HCT116 (cell line): ENCODE measurements around the gene TMEM117.

Experiments
- ZNF274 ChIP-seq: fragments of 200-500 bp; sonication (Bioruptor generic); IDR thresholded peaks from 2 replicates; pipeline ENCODE4 v1.6.1; 2014; ENCODE audit warnings: mild to moderate bottlenecking, low read depth, low read length, inconsistent platforms
- TF ChIP-seq, protein P1 (sequence below), 3 experiments: fragments of 200-600 bp in 1 of 3; sonication (generic) in 1 of 3; IDR thresholded peaks in 2 of 3; conservative IDR thresholded peaks in 1 of 3; 2 replicates each; pipeline ENCODE4 v1.5.1; 2012 to 2017; ENCODE audit warnings: low read depth in 2 of 3, low read length in 2 of 3, antibody characterized with exemption in 1 of 3, borderline replicate concordance in 1 of 3, control low read depth in 1 of 3, mild to moderate bottlenecking in 1 of 3, mixed read lengths in 1 of 3, mixed run types in 1 of 3, moderate library complexity in 1 of 3; ENCODE audit not compliant: insufficient read depth in 1 of 3

GRCh38 chr12:44117337-44117736 lies 281.5 kb downstream of the TMEM117 start:
- TF ChIP-seq, protein P1, sequence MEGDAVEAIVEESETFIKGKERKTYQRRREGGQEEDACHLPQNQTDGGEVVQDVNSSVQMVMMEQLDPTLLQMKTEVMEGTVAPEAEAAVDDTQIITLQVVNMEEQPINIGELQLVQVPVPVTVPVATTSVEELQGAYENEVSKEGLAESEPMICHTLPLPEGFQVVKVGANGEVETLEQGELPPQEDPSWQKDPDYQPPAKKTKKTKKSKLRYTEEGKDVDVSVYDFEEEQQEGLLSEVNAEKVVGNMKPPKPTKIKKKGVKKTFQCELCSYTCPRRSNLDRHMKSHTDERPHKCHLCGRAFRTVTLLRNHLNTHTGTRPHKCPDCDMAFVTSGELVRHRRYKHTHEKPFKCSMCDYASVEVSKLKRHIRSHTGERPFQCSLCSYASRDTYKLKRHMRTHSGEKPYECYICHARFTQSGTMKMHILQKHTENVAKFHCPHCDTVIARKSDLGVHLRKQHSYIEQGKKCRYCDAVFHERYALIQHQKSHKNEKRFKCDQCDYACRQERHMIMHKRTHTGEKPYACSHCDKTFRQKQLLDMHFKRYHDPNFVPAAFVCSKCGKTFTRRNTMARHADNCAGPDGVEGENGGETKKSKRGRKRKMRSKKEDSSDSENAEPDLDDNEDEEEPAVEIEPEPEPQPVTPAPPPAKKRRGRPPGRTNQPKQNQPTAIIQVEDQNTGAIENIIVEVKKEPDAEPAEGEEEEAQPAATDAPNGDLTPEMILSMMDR (IDR thresholded peaks at IDR 0.05 in 2 of 3, conservative IDR thresholded peaks at IDR 0.05 in 1 of 3; ENCODE audit: borderline replicate concordance in 1 of 3, insufficient read depth in 1 of 3, low read depth in 2 of 3, low read length in 2 of 3) = no peak
- TF ChIP-seq ZNF274 = no peak
